Colonic mucosa (tissue), 4 donors: Measurements from ENCODE around the gene ASB12. TPM values are rescaled to one million over a fixed set of nuclear protein-coding genes. Genes with fewer than 3 reads are reported as not detected.

ENCODE experiments used
- DNase-seq: peaks from one replicate; pipeline ENCODE4 v3.0.0-alpha.2; 2020
- H3K27ac ChIP-seq: fragments of 200-600 bp; one replicate; pipeline ENCODE4 v1.8.0; 2021
- H3K27me3 ChIP-seq: fragments of 200-600 bp; one replicate; pipeline ENCODE4 v1.8.0; 2021
- H3K36me3 ChIP-seq: fragments of 200-600 bp; one replicate; pipeline ENCODE4 v1.8.0; 2021
- H3K4me1 ChIP-seq: fragments of 200-600 bp; one replicate; pipeline ENCODE4 v1.8.0; 2021; ENCODE audit warnings: mild to moderate bottlenecking
- H3K4me3 ChIP-seq: fragments of 200-600 bp; one replicate; pipeline ENCODE4 v1.8.0; 2021
- H3K9ac ChIP-seq, 2 donors: one replicate each; pipeline ENCODE4 v1.7.0; 2013; ENCODE audit warnings: control low read depth in 2 of 2, low read depth in 2 of 2, low read length in 2 of 2
- H3K9me3 ChIP-seq: fragments of 200-600 bp; one replicate; pipeline ENCODE4 v1.8.0; 2021
- CTCF ChIP-seq: fragments of 200-600 bp; IDR thresholded peaks from one replicate; pipeline ENCODE4 v1.8.0; 2022; ENCODE audit warnings: antibody characterized with exemption, mild to moderate bottlenecking
- intact Hi-C: fragments of 100-400 bp; cut with DNase I; formaldehyde crosslinking; loops from one replicate; pipeline ENCODE4 v1.14.1; 2022
- total RNA-seq, 2 donors: library from RNA; stranded (reverse); fragmentation: NEBNext Ultra II Directional in 1 of 2; extraction: Animal tissue kit (Norgen Biotek cat#: 25700) in 1 of 2; gene quantifications; one replicate each; pipeline ENCODE4 v1.2.1, GENCODE V29; 2021
- donor health status: healthy.
- donor health status: DM: no; HTN: no; CAD: no.
- donor health status: DM: no; HTN: no; CAD: no.

The ASB12 gene
- total RNA-seq, 2 donors from 2014 or later, result 0.40 to 0.88 TPM

- intact Hi-C loops, result no loop called here
- Histone ChIP-seq H3K9me3 (no peaks in the 10 kb centered on the region), H3K36me3 (no peaks in the 10 kb centered on the region), H3K4me1 (no peaks in the 10 kb centered on the region), H3K9ac (peak overlapping the region; percentile 64 to 74), H3K4me3 (peak overlapping the region; percentile 56), H3K27me3 (no peaks in the 10 kb centered on the region), H3K27ac (peak overlapping the region; percentile 94)
- DNase-seq, result peak; percentile 93
- no peak for TF ChIP-seq CTCF
Measured at GRCh38 chrX:64205735-64206501, 24.5 kb downstream of the ASB12 start.

DNA sequence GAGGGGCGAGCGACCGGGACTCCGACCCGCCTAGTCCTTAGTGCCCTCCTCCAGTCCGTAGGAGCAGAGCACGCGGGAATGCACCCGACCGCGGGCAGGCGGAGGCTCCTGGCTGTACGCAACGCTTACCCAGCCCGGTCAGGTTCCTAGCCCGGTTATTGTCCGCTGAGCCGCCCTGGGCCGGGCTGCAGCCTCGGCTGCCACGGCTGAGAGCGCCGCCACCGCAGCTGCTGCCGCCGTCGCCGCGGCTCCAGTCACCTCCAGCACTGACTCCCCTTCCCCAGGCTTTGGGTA is 25.0 kb downstream of the ASB12 start, which contains the start of gene AMER1:
Gene AMER1 (minus strand): TSS at position 268 of the 294 bp plus-strand sequence. CDS start 12,422 bp downstream, outside the sequence.
- no peaks in the 10 kb centered on the region for H3K27me3 ChIP-seq
- no peak for DNase-seq
- no peaks in the 10 kb centered on the region for H3K36me3 ChIP-seq
- H3K9me3 ChIP-seq, result no peaks in the 10 kb centered on the region
- peak within 1 kb of the TSS; percentile 94 for H3K27ac ChIP-seq
- H3K9ac ChIP-seq, result peak within 1 kb of the TSS; percentile 65 to 74
- no peaks in the 10 kb centered on the region for H3K4me1 ChIP-seq
- intact Hi-C loops, result no loop called here
- H3K4me3 ChIP-seq, result peak within 1 kb of the TSS; percentile 56
- no peak for TF ChIP-seq CTCF

GRCh38 chrX:64204701-64205440 is 25.5 kb downstream of the ASB12 start:
- H3K27ac ChIP-seq, result peak overlapping the region; percentile 66
- peak overlapping the region; percentile 56 for H3K4me3 ChIP-seq
- no peaks in the 10 kb centered on the region for H3K9me3 ChIP-seq
- no peaks in the 10 kb centered on the region for H3K4me1 ChIP-seq
- TF ChIP-seq CTCF, result no peak
- intact Hi-C loops, result no loop called here
- DNase-seq, result peak; percentile 31
- peak overlapping the region; percentile 65 to 74 for H3K9ac ChIP-seq
- no peaks in the 10 kb centered on the region for H3K27me3 ChIP-seq
- no peaks in the 10 kb centered on the region for H3K36me3 ChIP-seq

DNA sequence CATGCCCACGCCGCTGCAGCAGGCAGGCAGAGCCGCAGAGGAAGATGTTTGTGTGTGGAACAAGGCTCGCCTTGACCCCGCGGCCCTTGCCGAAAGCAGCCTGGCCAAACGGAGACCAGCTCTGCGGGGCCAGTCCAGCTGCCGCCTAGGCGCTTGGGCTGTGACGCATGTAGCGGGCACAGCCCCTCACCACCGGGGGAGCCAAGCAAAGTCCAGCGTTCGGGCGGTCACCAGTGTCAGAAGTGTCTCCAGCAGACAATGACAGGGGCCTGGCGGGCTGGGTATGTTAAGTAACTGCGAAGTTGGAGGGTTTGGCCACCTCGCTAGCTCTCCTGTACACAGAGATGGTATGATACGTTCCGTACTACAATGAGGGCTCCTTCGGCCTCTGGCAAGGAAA is 26.2 kb downstream of the ASB12 start:
- Histone ChIP-seq H3K9ac (peak overlapping the region; percentile 65 to 74), H3K27me3 (no peaks in the 10 kb centered on the region), H3K27ac (peak overlapping the region; percentile 66), H3K4me1 (no peaks in the 10 kb centered on the region), H3K4me3 (peak overlapping the region; percentile 56), H3K36me3 (no peaks in the 10 kb centered on the region), H3K9me3 (no peaks in the 10 kb centered on the region)
- no peak for TF ChIP-seq CTCF
- DNase-seq, result peak; percentile 19
- intact Hi-C loops, result no loop called here

- Histone ChIP-seq H3K4me3 (no peak overlapping the region), H3K27me3 (no peaks in the 10 kb centered on the region), H3K9me3 (no peaks in the 10 kb centered on the region), H3K36me3 (no peaks in the 10 kb centered on the region), H3K27ac (no peak overlapping the region), H3K9ac (no peak overlapping the region), H3K4me1 (no peaks in the 10 kb centered on the region)
- DNase-seq, result no peak
- no peak for TF ChIP-seq CTCF
- intact Hi-C loops, result no loop called here
Measured at GRCh38 chrX:64202808-64203325, 27.5 kb downstream of the ASB12 start.
